ENCODE measurements around the gene RPS6KB2. TPM values are rescaled to one million over a fixed set of nuclear protein-coding genes. Genes with fewer than 3 reads are reported as not detected.

RPS6KB2 gene
- total RNA-seq (2014; rRNA removed; shearing (Covaris generic)) = 121 and 125 TPM in 2 replicates

- in situ Hi-C loops (cut with HindIII; ENCODE audit: low sequenced_read_pairs) = no loop called here
- peak; percentile 98 for DNase-seq (ENCODE audit: low spot score)
These were observed at the start of gene RPS6KB2 for GRCh38 chr11:67428052-67429001. Gene RPS6KB2, plus strand, starts transcription at chr11:67428494. Its CDS starts 52 bp downstream, at chr11:67428546.

GRCh38 chr11:67378544-67378943 is 49.8 kb upstream of the RPS6KB2 start:
- in situ Hi-C loops (cut with HindIII; ENCODE audit: low sequenced_read_pairs) = no loop called here
- DNase-seq (ENCODE audit: low spot score) = no peak

GRCh38 chr11:67379061-67380058 is 48.9 kb upstream of the RPS6KB2 start:
- no peak for DNase-seq (ENCODE audit: low spot score)
- in situ Hi-C loops (cut with HindIII; ENCODE audit: low sequenced_read_pairs) = no loop called here

DNA sequence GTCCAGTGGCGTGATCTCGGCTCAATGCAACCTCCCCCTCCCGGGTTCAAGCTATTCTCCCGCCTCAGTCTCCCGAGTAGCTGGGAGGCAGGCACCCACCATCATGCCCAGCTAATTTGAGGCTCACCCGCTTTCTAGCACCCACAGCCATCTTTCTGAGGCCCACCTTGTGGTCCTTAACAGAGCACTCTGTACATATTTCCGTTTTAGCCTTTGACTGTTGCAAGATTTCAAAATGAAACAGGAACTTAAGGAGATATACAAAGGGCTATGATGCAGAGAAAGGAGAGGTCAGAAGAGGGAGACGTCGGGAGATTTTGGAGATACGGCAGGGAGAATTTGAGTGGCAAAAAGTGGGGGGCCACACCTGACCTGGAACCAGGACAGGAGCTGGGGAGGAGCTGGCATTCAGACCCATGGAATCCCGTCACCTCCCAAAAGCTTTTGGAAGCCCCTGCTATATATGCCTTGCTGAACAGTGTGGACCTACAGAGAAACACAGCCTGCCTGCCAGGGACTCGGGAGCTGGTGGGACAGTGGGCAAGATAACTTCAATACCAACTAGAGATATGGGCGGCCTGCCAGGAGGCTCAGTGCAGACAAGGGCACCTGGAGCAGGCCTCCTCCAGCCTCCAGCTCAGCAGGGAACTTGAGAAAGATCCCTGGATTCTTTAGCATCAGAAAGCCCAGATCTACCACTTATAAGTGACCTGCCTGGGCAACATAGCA is 46.9 kb upstream of the RPS6KB2 start:
- in situ Hi-C loops (cut with HindIII; ENCODE audit: low sequenced_read_pairs) = no loop called here
- DNase-seq (ENCODE audit: low spot score) = no peak

DNA sequence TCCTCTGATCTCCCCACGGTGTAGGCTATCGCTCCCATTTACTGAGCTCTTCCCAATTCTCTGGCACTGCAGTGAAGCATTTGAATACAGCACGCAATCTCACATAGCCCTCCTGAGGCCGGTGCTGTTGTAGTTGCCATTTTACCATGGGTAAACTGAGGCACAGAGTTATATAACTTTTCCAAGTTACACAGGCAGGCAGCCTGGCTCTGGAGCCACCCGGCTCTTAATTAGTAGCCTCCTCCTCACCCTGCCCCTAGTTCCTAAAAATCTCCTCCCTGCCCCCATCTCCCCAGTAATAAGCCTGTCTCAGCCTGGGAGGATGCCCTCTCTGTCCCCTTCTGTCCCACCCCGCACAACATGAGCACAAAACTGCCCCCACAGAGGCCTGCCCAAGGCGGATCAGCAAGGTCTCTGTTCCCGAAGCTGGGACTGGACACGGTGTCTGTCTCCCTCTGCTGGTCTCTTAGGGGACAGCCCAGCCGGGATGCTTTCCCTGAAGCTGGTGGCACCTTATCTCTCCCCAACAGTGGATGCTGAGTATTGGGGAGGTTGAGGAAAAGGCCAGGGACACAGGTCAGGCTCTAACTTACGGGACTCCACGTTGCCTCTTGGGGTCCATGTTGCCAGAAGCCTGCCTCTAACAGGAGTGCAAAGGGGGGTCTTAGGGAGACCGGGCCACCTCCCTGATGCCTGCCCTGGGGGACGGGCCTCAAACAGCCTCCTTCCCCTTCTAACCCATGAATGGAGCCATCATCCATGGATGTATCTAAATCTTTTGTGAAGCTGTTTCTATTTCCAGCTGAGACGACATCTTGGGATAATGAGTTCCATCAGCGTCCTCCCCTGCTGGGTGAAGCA is 45.8 kb upstream of the RPS6KB2 start:
- in situ Hi-C loops (cut with HindIII; ENCODE audit: low sequenced_read_pairs) = no loop called here

DNA sequence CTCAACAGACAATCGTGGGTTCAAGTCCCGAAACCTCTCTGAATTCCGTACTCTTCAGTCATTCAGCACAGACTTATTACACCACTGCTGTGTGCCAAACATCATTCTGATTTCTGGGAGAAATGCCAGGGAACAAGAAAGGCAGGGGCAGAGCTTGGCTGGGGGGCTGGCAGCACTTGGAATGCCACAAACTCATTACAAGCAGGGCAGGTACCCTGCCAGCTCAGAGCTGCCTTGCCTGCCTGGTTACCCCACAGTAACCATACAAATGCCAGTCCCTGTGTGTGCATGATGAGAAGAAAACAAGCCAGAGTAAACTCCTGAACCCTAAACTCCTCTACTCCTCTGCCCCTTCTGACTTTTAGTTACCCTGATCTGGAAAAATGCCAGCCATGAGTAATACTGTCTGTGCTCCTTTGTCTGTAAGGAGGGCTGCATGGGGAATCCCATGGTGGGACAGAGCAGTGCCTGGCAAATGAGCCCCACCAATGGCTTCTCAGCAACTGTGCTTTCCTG is 43.4 kb upstream of the RPS6KB2 start:
- no peak for DNase-seq (ENCODE audit: low spot score)

More for the DNA sequence above, 45.8 kb upstream of the RPS6KB2 start:
- peak; percentile 81 for DNase-seq (ENCODE audit: low spot score)

DNA sequence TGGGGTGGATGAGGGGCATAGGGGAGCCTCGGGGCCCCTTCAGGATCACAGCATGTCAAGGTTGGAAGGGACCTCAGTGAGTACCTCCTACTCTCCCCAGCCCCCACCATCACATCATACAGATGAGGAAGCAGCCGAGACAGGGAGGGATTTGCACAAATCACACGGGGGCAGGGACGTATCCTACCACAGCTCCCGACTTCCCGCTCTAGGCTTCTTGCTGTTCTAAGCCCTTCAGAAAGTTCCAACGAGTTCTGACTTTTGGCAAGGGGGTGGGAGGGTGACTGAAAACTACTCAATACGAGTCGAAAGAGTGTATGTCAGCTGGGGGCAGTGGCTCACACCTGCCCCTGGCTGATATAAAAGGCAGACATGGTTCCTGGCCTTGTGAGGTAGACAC is 41.2 kb upstream of the RPS6KB2 start:
- in situ Hi-C loops (cut with HindIII; ENCODE audit: low sequenced_read_pairs) = no loop called here
- no peak for DNase-seq (ENCODE audit: low spot score)

More for the DNA sequence above, 43.4 kb upstream of the RPS6KB2 start:
- in situ Hi-C loops (cut with HindIII; ENCODE audit: low sequenced_read_pairs) = no loop called here

DNA sequence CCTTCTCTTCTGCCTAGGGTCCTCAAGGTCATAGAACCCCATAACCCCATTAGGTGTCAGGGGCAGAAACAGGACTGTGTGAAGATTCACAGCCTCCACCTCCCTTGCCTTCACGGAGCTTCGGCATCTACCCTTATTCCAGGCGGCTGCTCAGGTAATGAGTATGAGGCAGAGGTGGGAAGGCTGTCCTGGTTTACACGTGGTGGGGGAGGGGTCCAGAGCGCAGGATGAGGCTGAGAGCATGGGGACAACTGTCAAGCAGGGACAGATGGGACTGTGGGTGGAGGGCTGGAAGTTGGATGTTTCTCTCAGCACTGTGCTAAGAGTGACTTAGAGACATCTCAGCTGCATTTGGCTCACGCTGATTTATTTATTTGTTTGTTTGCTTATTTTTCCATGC is 40.8 kb upstream of the RPS6KB2 start:
- no peak for DNase-seq (ENCODE audit: low spot score)
- in situ Hi-C loops (cut with HindIII; ENCODE audit: low sequenced_read_pairs) = no loop called here

GRCh38 chr11:67389477-67389876 is 38.8 kb upstream of the RPS6KB2 start:
- peak; percentile 53 for DNase-seq (ENCODE audit: low spot score)
- in situ Hi-C loops (cut with HindIII; ENCODE audit: low sequenced_read_pairs) = no loop called here

GRCh38 chr11:67390947-67391303 is 37.4 kb upstream of the RPS6KB2 start:
- in situ Hi-C loops (cut with HindIII; ENCODE audit: low sequenced_read_pairs) = no loop called here
- no peak for DNase-seq (ENCODE audit: low spot score)

DNA sequence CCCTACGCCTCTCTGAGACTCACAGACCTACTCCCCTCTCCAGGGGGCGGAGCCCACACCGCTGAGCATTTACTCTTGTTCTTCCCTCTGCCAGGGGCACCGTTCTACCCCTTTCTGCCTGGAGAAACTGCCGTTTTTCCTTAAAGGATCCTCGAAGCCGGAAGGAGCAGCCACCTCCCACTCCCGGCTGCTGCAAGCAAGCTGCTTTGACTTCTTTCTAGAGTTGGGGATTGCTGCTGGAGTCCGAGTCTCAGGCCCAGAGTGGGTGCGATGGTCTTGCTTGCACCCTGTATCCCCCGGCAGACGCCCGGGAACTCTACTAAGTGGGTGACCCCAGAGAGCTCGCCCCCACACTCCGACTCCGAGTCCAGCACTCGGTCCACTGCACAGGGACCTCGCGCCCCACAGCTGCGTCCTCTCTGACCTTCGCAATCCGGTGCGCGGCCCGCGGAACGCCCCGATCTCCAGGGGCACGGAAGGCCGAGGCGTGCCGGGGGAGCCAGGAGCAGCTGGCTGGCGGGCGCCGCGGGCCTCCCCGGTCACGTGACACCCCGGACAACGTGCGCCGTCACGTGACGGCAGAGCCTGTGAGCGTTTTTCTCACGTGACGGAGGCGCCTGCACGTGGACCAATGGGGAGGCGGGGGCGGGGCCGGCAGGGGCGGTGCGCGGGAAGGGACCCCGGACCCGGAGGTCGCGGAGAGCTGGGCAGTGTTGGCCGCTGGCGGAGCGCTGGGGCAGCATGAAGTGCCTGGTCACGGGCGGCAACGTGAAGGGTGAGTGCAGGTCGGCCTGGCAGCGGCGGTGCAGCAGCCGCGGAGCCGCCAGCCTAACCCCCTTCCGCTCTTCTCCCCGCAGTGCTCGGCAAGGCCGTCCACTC is 36.8 kb upstream of the RPS6KB2 start, which contains the start of gene RAD9A:
Gene RAD9A, plus strand, starts transcription at position 683 of the 879 bp plus-strand sequence. Its CDS starts 59 bp downstream, at position 742.
- in situ Hi-C loops (cut with HindIII; ENCODE audit: low sequenced_read_pairs) = no loop called here
- DNase-seq (ENCODE audit: low spot score) = peak; percentile 93

DNA sequence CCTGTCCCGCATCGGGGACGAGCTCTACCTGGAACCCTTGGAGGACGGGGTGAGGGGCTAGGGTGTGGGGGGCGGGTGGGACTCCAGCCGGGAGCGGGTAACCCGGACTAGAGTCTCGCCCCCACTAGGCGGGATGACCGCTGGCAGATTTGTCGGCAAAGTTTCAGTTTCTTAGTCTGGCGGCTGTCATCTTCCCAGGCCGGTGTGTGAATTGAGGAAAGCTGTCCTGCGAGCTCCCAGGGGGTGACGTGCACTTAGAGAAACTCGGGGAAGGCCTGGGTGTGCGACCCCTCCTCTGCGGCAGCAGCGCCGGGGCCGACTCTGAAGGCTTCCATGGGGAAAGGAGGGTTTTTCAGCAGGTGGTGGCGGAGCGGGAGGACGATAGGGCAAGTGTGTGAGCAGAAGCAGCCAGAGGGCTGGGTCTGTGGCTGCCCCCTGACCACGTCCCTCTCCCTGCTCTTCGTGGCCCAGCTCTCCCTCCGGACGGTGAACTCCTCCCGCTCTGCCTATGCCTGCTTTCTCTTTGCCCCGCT is 36.0 kb upstream of the RPS6KB2 start:
- in situ Hi-C loops (cut with HindIII; ENCODE audit: low sequenced_read_pairs) = no loop called here
- no peak for DNase-seq (ENCODE audit: low spot score)

DNA sequence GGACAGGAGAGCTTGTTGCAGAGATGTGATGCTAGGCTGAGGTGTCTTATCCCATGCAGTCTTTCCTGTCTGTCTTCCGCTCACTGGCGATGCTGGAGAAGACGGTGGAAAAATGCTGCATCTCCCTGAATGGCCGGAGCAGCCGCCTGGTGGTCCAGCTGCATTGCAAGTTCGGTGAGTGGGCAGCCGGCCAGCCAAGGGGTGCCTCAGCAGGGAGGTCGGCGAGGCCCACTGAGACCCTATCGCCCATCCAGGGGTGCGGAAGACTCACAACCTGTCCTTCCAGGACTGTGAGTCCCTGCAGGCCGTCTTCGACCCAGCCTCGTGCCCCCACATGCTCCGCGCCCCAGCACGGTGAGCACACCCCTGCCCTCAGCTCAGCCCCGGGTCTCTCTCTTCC is 34.9 kb upstream of the RPS6KB2 start:
- in situ Hi-C loops (cut with HindIII; ENCODE audit: low sequenced_read_pairs) = no loop called here
- DNase-seq (ENCODE audit: low spot score) = no peak

- in situ Hi-C loops (cut with HindIII; ENCODE audit: low sequenced_read_pairs) = no loop called here
These were observed 34.3 kb upstream of the RPS6KB2 start for GRCh38 chr11:67393990-67394389.

DNA sequence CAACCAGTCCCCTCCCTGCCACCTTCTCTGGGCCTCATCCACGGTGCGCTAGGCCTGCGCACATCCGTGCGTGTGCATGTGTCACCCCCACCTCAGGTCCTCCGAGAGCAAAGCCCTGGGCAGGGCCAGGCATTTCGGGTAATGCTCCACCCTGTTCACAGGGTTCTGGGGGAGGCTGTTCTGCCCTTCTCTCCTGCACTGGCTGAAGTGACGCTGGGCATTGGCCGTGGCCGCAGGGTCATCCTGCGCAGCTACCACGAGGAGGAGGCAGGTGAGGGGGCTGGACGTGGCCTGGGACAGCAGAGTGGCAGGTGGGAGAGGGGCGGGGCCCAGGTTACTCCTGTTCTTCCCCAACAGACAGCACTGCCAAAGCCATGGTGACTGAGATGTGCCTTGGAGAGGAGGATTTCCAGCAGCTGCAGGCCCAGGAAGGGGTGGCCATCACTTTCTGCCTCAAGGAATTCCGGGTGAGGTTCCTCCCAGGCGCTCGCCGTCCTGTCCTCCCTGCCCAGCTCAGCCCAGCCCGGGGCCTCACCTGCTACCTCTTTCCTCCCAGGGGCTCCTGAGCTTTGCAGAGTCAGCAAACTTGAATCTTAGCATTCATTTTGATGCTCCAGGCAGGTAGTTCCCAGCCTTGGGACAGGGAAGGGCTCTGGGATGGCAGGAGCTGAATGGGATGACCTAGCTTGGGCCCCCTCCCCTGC is 32.6 kb upstream of the RPS6KB2 start:
- in situ Hi-C loops (cut with HindIII; ENCODE audit: low sequenced_read_pairs) = no loop called here
- no peak for DNase-seq (ENCODE audit: low spot score)

More at GRCh38 chr11:67393990-67394389, 34.3 kb upstream of the RPS6KB2 start:
- DNase-seq (ENCODE audit: low spot score) = no peak

DNA sequence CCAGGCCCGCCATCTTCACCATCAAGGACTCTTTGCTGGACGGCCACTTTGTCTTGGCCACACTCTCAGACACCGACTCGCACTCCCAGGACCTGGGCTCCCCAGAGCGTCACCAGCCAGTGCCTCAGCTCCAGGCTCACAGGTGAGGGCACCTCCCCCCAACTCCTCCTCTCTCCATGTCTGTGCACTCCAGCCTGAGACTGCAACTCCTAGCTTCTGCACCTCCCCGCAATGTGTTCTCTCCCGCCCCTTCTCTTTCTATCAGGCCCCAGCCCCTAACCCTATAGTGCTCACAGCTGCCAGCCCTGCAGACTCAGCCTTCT is 32.1 kb upstream of the RPS6KB2 start:
- in situ Hi-C loops (cut with HindIII; ENCODE audit: low sequenced_read_pairs) = no loop called here
- DNase-seq (ENCODE audit: low spot score) = no peak
